HepG2 (cell line): Measurements from ENCODE around the gene PHACTR3. TPM values are rescaled to one million over a fixed set of nuclear protein-coding genes. Genes with fewer than 3 reads are reported as not detected.

Experiments
- ATAC-seq: fragments of 200-7000 bp; cut with Tn5 transposase; 3 replicates; pipeline ENCODE4 v1.9.1; 2020; ENCODE audit warnings: mild to moderate bottlenecking, moderate library complexity
- BruUV-seq: library from RNA; stranded (reverse); fragments of 400-500 nt; replicated peaks from 2 replicates; lab custom pipeline; 2021; lab: Mats Ljungman, UMichigan
- CTCF ChIA-PET: fragments of 300-600 bp; formaldehyde crosslinking; extraction: SDS; loops from one replicate; lab custom pipeline; 2021; ENCODE audit warnings: low total read pairs, inconsistent platforms, low intra/inter-chr PET ratio; lab: Yijun Ruan, JAX
- POLR2A ChIA-PET: fragments of 350-600 bp; sonication (Branson Sonifier 250); formaldehyde crosslinking; loops from one replicate; lab custom pipeline; 2020; ENCODE audit warnings: antibody characterized with exemption, inconsistent platforms; lab: Yijun Ruan, JAX
- DNase-seq: peaks from one replicate; pipeline ENCODE4 v3.0.0-alpha.2; 2015; ENCODE audit warnings: low spot score
- FAIRE-seq: peaks from 3 replicates; lab custom pipeline; 2011; peaks lifted over from hg19 to GRCh38; lab: Jason Lieb, UNC
- H2AFZ ChIP-seq: one replicate; pipeline ENCODE4 v1.6.1; 2011; ENCODE audit warnings: low read length, inconsistent platforms
- H3K27ac ChIP-seq: fragments of 300-600 bp; 3 replicates; pipeline ENCODE4 v1.8.0; 2011; ENCODE audit warnings: mixed run types, mild to moderate bottlenecking, mixed read lengths, low read length, inconsistent platforms; ENCODE audit not compliant: insufficient read depth; ENCODE audit errors: extremely low read length
- H3K27me3 ChIP-seq, 2 experiments: fragments of 200-600 bp in 1 of 2; 2 replicates in 1 of 2; 3 replicates in 1 of 2; pipeline versions ENCODE4 v1.6.0 to v1.8.0; 2011; ENCODE audit warnings: low read length in 2 of 2, mild to moderate bottlenecking in 2 of 2, moderate library complexity in 2 of 2, inconsistent platforms in 1 of 2; ENCODE audit not compliant: insufficient read depth in 2 of 2, control insufficient read depth in 1 of 2
- H3K36me3 ChIP-seq, 2 experiments: fragments of 200-600 bp in 1 of 2; replicated peaks in 1 of 2; 2 replicates in 1 of 2; 3 replicates in 1 of 2; pipeline versions ENCODE4 v1.5.1 to v1.8.0; 2011; ENCODE audit warnings: low read length in 2 of 2, inconsistent platforms in 1 of 2; ENCODE audit not compliant: insufficient read depth in 2 of 2, control insufficient read depth in 1 of 2
- H3K4me1 ChIP-seq: 2 replicates; pipeline ENCODE4 v1.5.1; 2012; ENCODE audit warnings: low read length, inconsistent platforms; ENCODE audit not compliant: insufficient read depth
- H3K4me2 ChIP-seq: 2 replicates; pipeline ENCODE4 v1.6.0; 2011; ENCODE audit warnings: low read depth, low read length, inconsistent platforms
- H3K4me3 ChIP-seq, 3 experiments: fragments of 200-600 bp in 1 of 3; sonication (generic), shearing (Covaris generic) in 1 of 3; replicated peaks in 1 of 3; 2 replicates each; pipeline ENCODE4 v1.5.1; 2011 to 2016; ENCODE audit warnings: low read length in 3 of 3, inconsistent platforms in 2 of 3, low read depth in 2 of 3, mild to moderate bottlenecking in 2 of 3, control low read depth in 1 of 3, mixed read lengths in 1 of 3; ENCODE audit not compliant: insufficient read depth in 1 of 3
- H3K79me2 ChIP-seq: one replicate; pipeline ENCODE4 v1.6.1; 2011; ENCODE audit warnings: low read length, inconsistent platforms; ENCODE audit not compliant: insufficient read depth
- H3K9ac ChIP-seq: 2 replicates; pipeline ENCODE4 v1.6.0; 2011; ENCODE audit warnings: mild to moderate bottlenecking, low read depth, low read length, inconsistent platforms; ENCODE audit not compliant: insufficient read depth
- H3K9me3 ChIP-seq: 2 replicates; pipeline ENCODE4 v1.5.1; 2012; ENCODE audit warnings: mild to moderate bottlenecking, low read length
- H4K20me1 ChIP-seq: 2 replicates; pipeline ENCODE4 v1.6.0; 2011; ENCODE audit warnings: inconsistent platforms, mild to moderate bottlenecking, low read length, moderate library complexity; ENCODE audit not compliant: insufficient read depth
- ATF2 ChIP-seq: sonication (generic); formaldehyde crosslinking; IDR thresholded peaks from 2 replicates; pipeline ENCODE4 v1.4.0; 2020; ENCODE audit warnings: missing genetic modification reagents
- FOXJ3 ChIP-seq: sonication (generic); formaldehyde crosslinking; IDR thresholded peaks from 2 replicates; pipeline ENCODE4 v1.4.0; 2020; ENCODE audit warnings: missing genetic modification reagents, mild to moderate bottlenecking, borderline replicate concordance
- GZF1 ChIP-seq: sonication (generic); formaldehyde crosslinking; IDR thresholded peaks from 2 replicates; pipeline ENCODE4 v1.5.1; 2020; ENCODE audit warnings: mild to moderate bottlenecking, missing genetic modification reagents
- HOXA3 ChIP-seq: sonication (generic); formaldehyde crosslinking; IDR thresholded peaks from 2 replicates; pipeline ENCODE4 v1.5.0; 2020; ENCODE audit warnings: missing genetic modification reagents
- IRF2 ChIP-seq: IDR thresholded peaks from 2 replicates; pipeline ENCODE4 v1.6.1; 2018; ENCODE audit warnings: missing genetic modification reagents, missing compliant biosample characterization
- MYC ChIP-seq: sonication (generic); formaldehyde crosslinking; IDR thresholded peaks from 2 replicates; pipeline ENCODE4 v1.9.0; 2021; ENCODE audit warnings: missing genetic modification reagents, borderline replicate concordance
- NCOA2 ChIP-seq: sonication (generic); formaldehyde crosslinking; IDR thresholded peaks from 2 replicates; pipeline ENCODE4 v1.8.0; 2022; ENCODE audit warnings: inconsistent platforms
- REPIN1 ChIP-seq: sonication (generic); formaldehyde crosslinking; IDR thresholded peaks from 2 replicates; pipeline ENCODE4 v1.8.0; 2022; ENCODE audit warnings: missing genetic modification reagents, low read depth, mild to moderate bottlenecking, borderline replicate concordance
- SMAD9 ChIP-seq: sonication (generic); formaldehyde crosslinking; IDR thresholded peaks from 2 replicates; pipeline ENCODE4 v1.5.1; 2020; ENCODE audit warnings: mild to moderate bottlenecking, missing genetic modification reagents
- SMYD3 ChIP-seq: sonication (generic); formaldehyde crosslinking; IDR thresholded peaks from 2 replicates; pipeline ENCODE4 v1.8.1; 2023; ENCODE audit warnings: mild to moderate bottlenecking, missing genetic modification reagents
- SNAPC5 ChIP-seq: sonication (generic); formaldehyde crosslinking; IDR thresholded peaks from 2 replicates; pipeline ENCODE4 v1.8.1; 2023; ENCODE audit warnings: mild to moderate bottlenecking, missing genetic modification reagents, borderline replicate concordance
- XRCC5 ChIP-seq: fragments of 200-400 bp; formaldehyde crosslinking; optimal IDR thresholded peaks from 2 replicates; pipeline ENCODE3; 2017; ENCODE audit warnings: mild to moderate bottlenecking, low read length
- ZFP62 ChIP-seq: sonication (generic); formaldehyde crosslinking; IDR thresholded peaks from 2 replicates; pipeline ENCODE4 v1.4.0; 2020; ENCODE audit warnings: missing genetic modification reagents
- ZNF34 ChIP-seq: sonication (generic); formaldehyde crosslinking; IDR thresholded peaks from 2 replicates; pipeline ENCODE4 v1.4.0; 2020; ENCODE audit warnings: mild to moderate bottlenecking, missing genetic modification reagents, borderline replicate concordance
- ZNF430 ChIP-seq: sonication (generic); formaldehyde crosslinking; IDR thresholded peaks from 2 replicates; pipeline ENCODE4 v1.9.0; 2021; ENCODE audit warnings: mild to moderate bottlenecking, missing genetic modification reagents
- ZNF460 ChIP-seq: sonication (generic); formaldehyde crosslinking; IDR thresholded peaks from 2 replicates; pipeline ENCODE4 v1.5.1; 2020; ENCODE audit warnings: missing genetic modification reagents, mild to moderate bottlenecking, borderline replicate concordance
- ZNF776 ChIP-seq: sonication (generic); formaldehyde crosslinking; IDR thresholded peaks from 2 replicates; pipeline ENCODE4 v1.4.0; 2020; ENCODE audit warnings: mild to moderate bottlenecking, missing genetic modification reagents
- ZSCAN22 ChIP-seq: sonication (generic); formaldehyde crosslinking; IDR thresholded peaks from 2 replicates; pipeline ENCODE4 v1.4.0; 2020; ENCODE audit warnings: mild to moderate bottlenecking, missing genetic modification reagents
- WGBS: methylation state at CpG from one replicate; pipeline ENCODE4 v1.1.6; 2017; ENCODE audit warnings: low lambda C conversion rate; 5-methylcytosine and 5-hydroxymethylcytosine counted together
- in situ Hi-C: cut with HindIII; loops from 2 replicates; pipeline ENCODE4 v1.10.0; 2017; ENCODE audit warnings: low pct_unique_long_range_greater_than_20kb; ENCODE audit not compliant: extremely low pct_ligation_motif_present
- intact Hi-C: fragments of 100-400 bp; cut with micrococcal nuclease; formaldehyde crosslinking; loops from one replicate; pipeline ENCODE4 v1.10.0; 2022; ENCODE audit not compliant: unreplicated experiment
- polyA plus RNA-seq, 8 experiments: library from polyadenylated mRNA; depleted of rRNA in 3 of 8; stranded (reverse) in 7 of 8; unstranded in 1 of 8; fragments of >200 nt; fragmentation: Illumina TruSeq in 4 of 8; extraction: Trizol in 4 of 8; gene quantifications; 2 replicates each; pipeline versions ENCODE4 v1.2.1 to v1.2.3, GENCODE V29; 2011 to 2016; ENCODE audit warnings: low read depth in 4 of 8, missing spikeins in 1 of 8, mixed read lengths in 1 of 8; ENCODE audit not compliant: insufficient read depth in 1 of 8
- total RNA-seq, 5 experiments: library from RNA; depleted of rRNA; stranded (reverse); fragments of >200 nt; fragmentation: Illumina TruSeq; extraction: Trizol; gene quantifications; 2 replicates each; pipeline ENCODE4 v1.2.3, GENCODE V29; 2016; ENCODE audit warnings: low read depth in 1 of 5

PHACTR3 gene
- total and polyA plus RNA-seq, 2 of the 13 experiments (the other 11 are each of a cell fraction or from before 2014, with no cell fraction given): not detected

DNA sequence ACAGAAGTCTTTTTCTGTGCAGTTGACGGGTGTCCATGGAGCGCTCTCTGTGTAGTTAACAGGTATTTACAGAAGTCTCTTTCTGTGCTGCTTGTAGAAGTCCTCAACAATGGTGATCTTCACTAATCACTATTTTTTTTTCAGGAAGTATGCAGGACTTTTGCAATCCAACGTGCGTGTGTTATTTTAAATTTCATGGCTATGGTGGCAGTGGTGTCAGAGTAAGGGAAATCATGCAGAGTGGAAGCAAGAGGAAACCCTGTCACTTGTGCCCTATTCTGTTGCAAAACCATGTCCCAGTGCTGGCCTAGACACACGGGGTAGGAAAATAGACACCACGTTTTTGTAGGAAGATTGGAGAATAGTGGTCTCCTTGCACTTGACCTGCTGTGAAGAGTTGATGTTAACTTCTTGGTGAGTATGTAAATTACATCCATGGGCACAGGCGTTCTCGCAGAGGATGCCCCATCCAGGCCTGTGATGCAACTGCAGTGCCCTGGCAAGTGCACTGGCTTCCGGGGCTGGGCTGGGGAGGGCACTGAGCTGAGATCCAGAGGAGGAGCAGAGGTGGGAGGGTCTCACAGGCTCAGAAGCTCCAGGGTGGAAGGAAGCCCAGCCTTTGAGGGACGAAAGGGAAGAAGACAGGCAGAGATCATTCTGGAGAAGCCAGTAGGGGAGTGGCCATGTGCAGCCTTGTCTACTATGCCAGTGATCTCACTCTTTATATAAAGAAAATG, 182.6 kb downstream of the PHACTR3 start:
- Histone ChIP-seq H3K36me3 (no peaks in the 10 kb centered on the region), H3K9ac (no peak overlapping the region), H3K79me2 (no peaks in the 10 kb centered on the region), H4K20me1 (peaks cover 3% of the 10 kb centered on the region; the same call in 1 of the 2 replicates), H3K4me1 (no peaks in the 10 kb centered on the region), H3K27me3 (no peaks in the 10 kb centered on the region), H3K9me3 (0 out of 2 replicates have a peak, but pooled peaks cover 2% of the 10 kb centered on the region), H3K27ac (no peak overlapping the region), H3K4me2 (no peak overlapping the region), H3K4me3 (no peak overlapping the region), H2AFZ (no peak overlapping the region)
- TF ChIP-seq REPIN1 (CRISPR knock-in tag): no peak
- TF ChIP-seq GZF1: no peak
- TF ChIP-seq ZNF34 (CRISPR knock-in tag): no peak
- no peak for TF ChIP-seq XRCC5
- intact Hi-C loops (no loop called here), in situ Hi-C loops (loop anchor here (5.0 kb wide), 1 partner anchor 60 kb away; no protein-coding TSS in a partner anchor)
- CTCF ChIA-PET: no interaction called here
- DNase-seq (no peak), ATAC-seq (no peak), FAIRE-seq (no peak)
- BruUV-seq: no TSS peak
- WGBS: 5% methylated on average over 10 of the region's 10 CpGs
- POLR2A ChIA-PET: no interaction called here

GRCh38 chr20:59787538-59787890, 183.2 kb downstream of the PHACTR3 start:
- BruUV-seq: no TSS peak
- in situ Hi-C loops: loop anchor here (5.0 kb wide), 1 partner anchor 60 kb away; no protein-coding TSS in a partner anchor
- CTCF ChIA-PET: no interaction called here
- TF ChIP-seq NCOA2 (CRISPR knock-in tag): no peak
- TF ChIP-seq FOXJ3: no peak
- no peak for TF ChIP-seq SMAD9 (CRISPR knock-in tag)
- no peak for TF ChIP-seq SMYD3
- no peak for TF ChIP-seq HOXA3 (CRISPR knock-in tag)
- no peak for TF ChIP-seq ZSCAN22
- TF ChIP-seq ZNF460 (CRISPR knock-in tag): no peak
- TF ChIP-seq ZNF430: no peak
- no peak for TF ChIP-seq ZFP62 (CRISPR knock-in tag)
- no peak for TF ChIP-seq ZNF776 (CRISPR knock-in tag)
- TF ChIP-seq MYC (CRISPR knock-in tag): no peak
- no peak for TF ChIP-seq IRF2 (CRISPR knock-in tag)
- no peak for TF ChIP-seq ATF2
- TF ChIP-seq SNAPC5 (CRISPR knock-in tag): no peak
- no peak for TF ChIP-seq REPIN1 (CRISPR knock-in tag)

More at GRCh38 chr20:59787538-59787890, 183.2 kb downstream of the PHACTR3 start:
- peaks cover 3% of the 10 kb centered on the region; the same call in 1 of the 2 replicates for H4K20me1 ChIP-seq
- POLR2A ChIA-PET: no interaction called here
- no peak overlapping the region for H3K9ac ChIP-seq
- no peaks in the 10 kb centered on the region for H3K27me3 ChIP-seq
- no peak overlapping the region for H2AFZ ChIP-seq
- no peak for FAIRE-seq
- H3K4me2 ChIP-seq: no peak overlapping the region
- no peak for DNase-seq
- no peak overlapping the region for H3K4me3 ChIP-seq
- H3K9me3 ChIP-seq: 0 out of 2 replicates have a peak, but pooled peaks cover 7% of the 10 kb centered on the region
- 0% methylated on average over 2 of the region's 2 CpGs for WGBS
- intact Hi-C loops: no loop called here
- no peaks in the 10 kb centered on the region for H3K36me3 ChIP-seq
- no peak overlapping the region for H3K27ac ChIP-seq
- H3K4me1 ChIP-seq: no peaks in the 10 kb centered on the region
- H3K79me2 ChIP-seq: no peaks in the 10 kb centered on the region
- no peak for ATAC-seq
